ENCODE data around the gene ASGR2. TPM values are rescaled to one million over a fixed set of nuclear protein-coding genes. Genes with fewer than 3 reads are reported as not detected.

The ASGR2 gene
- polyA plus RNA-seq, 1 of the 3 experiments (the other 2 are of a cell fraction) = not detected

DNA sequence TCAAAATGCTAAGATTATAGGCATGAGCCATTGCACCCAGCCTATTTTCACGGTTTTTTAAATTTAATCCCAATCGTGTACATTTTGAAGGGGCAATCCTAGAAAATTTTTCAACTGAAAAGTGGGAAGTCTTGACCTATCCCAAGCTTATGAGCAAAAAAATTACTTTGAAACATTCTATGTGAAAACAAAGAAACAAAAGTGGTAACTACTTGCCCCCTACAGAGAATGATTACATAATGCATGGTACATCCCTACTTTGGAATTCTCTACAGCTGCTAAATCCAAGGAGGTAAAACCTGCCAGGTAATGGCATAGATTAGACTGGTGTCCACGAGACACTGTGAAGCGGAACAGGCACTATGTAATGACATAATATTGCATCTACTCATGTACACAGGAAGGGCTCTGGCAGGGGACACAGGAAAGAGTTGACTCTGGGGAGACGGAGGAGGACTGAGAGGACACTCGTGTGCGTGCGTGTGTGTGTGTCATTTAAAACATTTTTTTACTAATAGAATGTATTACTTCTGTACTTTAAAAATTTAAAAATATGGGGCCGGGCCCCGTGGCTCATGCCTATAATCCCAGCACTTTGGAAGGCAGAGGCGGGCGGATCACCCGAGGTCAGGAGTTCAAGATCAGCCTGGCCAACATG lies 15.7 kb downstream of the ASGR2 start:
- Histone ChIP-seq H3K79me2 (ENCODE audit: insufficient read depth) (no peaks in the 10 kb centered on the region), H3K36me3 (replicated peaks in 1 of 2; ENCODE audit: control insufficient read depth in 1 of 2, insufficient read depth in 2 of 2, low read length in 1 of 2) (no peaks in the 10 kb centered on the region), H3K27me3 (ENCODE audit: insufficient read depth) (peaks cover 77% of the 10 kb centered on the region), H3K4me2 (no peak overlapping the region), H3K9ac (no peak overlapping the region), H3K4me1 (ENCODE audit: control insufficient read depth in 1 of 2, insufficient read depth in 2 of 2, low read depth in 1 of 2, low read length in 1 of 2) (no peaks in the 10 kb centered on the region), H3F3A (replicated peaks; ENCODE audit: insufficient read depth) (peaks cover 4% of the 10 kb centered on the region), H3K9me2 (no peaks in the 10 kb centered on the region), H3K9me3 (no peaks in the 10 kb centered on the region), H3K4me3 (ENCODE audit: low read depth in 2 of 2, low read length in 1 of 2) (no peak overlapping the region), H2AFZ (ENCODE audit: low read depth) (no peak overlapping the region), H3K27ac (ENCODE audit: low read depth in 2 of 2, low read length in 1 of 2) (no peak overlapping the region), H4K20me1 (ENCODE audit: insufficient read depth) (no peaks in the 10 kb centered on the region)
- TF ChIP-seq TAF1 (IDR thresholded peaks at IDR 0.05; ENCODE audit: borderline replicate concordance, low read depth, low read length) = no peak
- TF ChIP-seq CHD2 (IDR thresholded peaks at IDR 0.05; ENCODE audit: low read length, partially characterized antibody) = no peak
- TF ChIP-seq RAD21 (IDR thresholded peaks at IDR 0.05; ENCODE audit: low read length) = no peak
- TF ChIP-seq GATA2 (CRISPR knock-in tag; IDR thresholded peaks at IDR 0.05) = no peak
- no peak for TF ChIP-seq ELF1 (IDR thresholded peaks at IDR 0.05)
- TF ChIP-seq RCOR1 (IDR thresholded peaks at IDR 0.05; ENCODE audit: low read length) = no peak
- TF ChIP-seq RFX5 (IDR thresholded peaks at IDR 0.05; ENCODE audit: low read length) = no peak
- CTCF ChIA-PET = interaction anchor here (1.2 to 1.8 kb wide), 3 partner anchors 38 to 47 kb away, joined by 3 to 8 read pairs (median 3); no protein-coding TSS in a partner anchor
- no peak for DNase-seq
- WGBS (ENCODE audit: low lambda C conversion rate) = 21% methylated on average over 13 of the region's 13 CpGs
- POLR2A ChIA-PET = no interaction called here

DNA sequence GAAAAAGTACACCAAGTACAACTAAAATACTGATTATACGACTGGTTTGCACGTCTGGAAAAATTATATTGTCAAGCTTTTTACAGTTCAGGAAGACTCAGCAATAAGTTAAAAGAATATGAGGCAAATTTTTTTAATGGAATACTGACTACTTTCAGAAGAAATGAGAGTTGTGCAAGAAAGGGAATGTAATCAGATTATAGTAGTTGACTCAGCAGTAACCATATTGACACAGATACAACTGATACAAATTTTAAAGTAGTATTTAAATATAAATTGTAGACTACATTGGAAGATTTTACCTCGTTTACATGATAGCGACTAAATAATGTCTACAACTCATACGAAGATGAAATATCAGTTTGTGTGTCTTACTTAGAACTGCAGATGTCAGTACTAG lies 16.7 kb downstream of the ASGR2 start:
- Histone ChIP-seq H3K4me2 (no peak overlapping the region), H3K27me3 (ENCODE audit: insufficient read depth) (peaks cover 75% of the 10 kb centered on the region), H3K9me2 (no peaks in the 10 kb centered on the region), H3K9ac (no peak overlapping the region), H3K4me3 (ENCODE audit: low read depth in 2 of 2, low read length in 1 of 2) (no peak overlapping the region), H3K27ac (ENCODE audit: low read depth in 2 of 2, low read length in 1 of 2) (no peak overlapping the region), H3K9me3 (no peaks in the 10 kb centered on the region), H3K36me3 (replicated peaks in 1 of 2; ENCODE audit: control insufficient read depth in 1 of 2, insufficient read depth in 2 of 2, low read length in 1 of 2) (no peaks in the 10 kb centered on the region), H3F3A (replicated peaks; ENCODE audit: insufficient read depth) (peaks cover 4% of the 10 kb centered on the region), H3K79me2 (ENCODE audit: insufficient read depth) (no peaks in the 10 kb centered on the region), H2AFZ (ENCODE audit: low read depth) (no peak overlapping the region), H3K4me1 (ENCODE audit: control insufficient read depth in 1 of 2, insufficient read depth in 2 of 2, low read depth in 1 of 2, low read length in 1 of 2) (no peaks in the 10 kb centered on the region), H4K20me1 (ENCODE audit: insufficient read depth) (no peaks in the 10 kb centered on the region)
- POLR2A ChIA-PET = no interaction called here
- TF ChIP-seq JUND (IDR thresholded peaks at IDR 0.05) (no peak), FOSL2 (IDR thresholded peaks at IDR 0.05; ENCODE audit: borderline replicate concordance, low read depth) (no peak), CHD2 (IDR thresholded peaks at IDR 0.05; ENCODE audit: low read length, partially characterized antibody) (no peak), RCOR1 (IDR thresholded peaks at IDR 0.05; ENCODE audit: low read length) (no peak), POLR2AphosphoS5 (IDR thresholded peaks at IDR 0.05; ENCODE audit: low read depth, low read length) (no peak), MEF2A (IDR thresholded peaks at IDR 0.05; ENCODE audit: borderline replicate concordance, low read depth) (no peak)
- TF ChIP-seq, protein P1, sequence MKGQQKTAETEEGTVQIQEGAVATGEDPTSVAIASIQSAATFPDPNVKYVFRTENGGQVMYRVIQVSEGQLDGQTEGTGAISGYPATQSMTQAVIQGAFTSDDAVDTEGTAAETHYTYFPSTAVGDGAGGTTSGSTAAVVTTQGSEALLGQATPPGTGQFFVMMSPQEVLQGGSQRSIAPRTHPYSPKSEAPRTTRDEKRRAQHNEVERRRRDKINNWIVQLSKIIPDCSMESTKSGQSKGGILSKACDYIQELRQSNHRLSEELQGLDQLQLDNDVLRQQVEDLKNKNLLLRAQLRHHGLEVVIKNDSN (IDR thresholded peaks at IDR 0.05; ENCODE audit: borderline replicate concordance, low read depth) = no peak
- CTCF ChIA-PET = interaction anchor here (0.5 to 1.8 kb wide), 5 partner anchors 15 to 52 kb away, joined by 3 to 8 read pairs (median 4); no protein-coding TSS in a partner anchor
- DNase-seq = no peak
- WGBS (ENCODE audit: low lambda C conversion rate) = 8% methylated on average over 5 of the region's 5 CpGs

Measured in SK-N-SH (cell line).